ENCODE measurements around the gene HBA1. TPM values are rescaled to one million over a fixed set of nuclear protein-coding genes. Genes with fewer than 3 reads are reported as not detected.

Gene HBA1
- total RNA-seq, 2 experiments from 2014 or later = not detected

GRCh38 chr16:185691-186090, 9.2 kb downstream of the HBA1 start:
- H3K36me3 Mint-ChIP-seq (ENCODE audit: low read depth) = peaks cover 33% of the 10 kb centered on the region
- Histone ChIP-seq H3K36me3 (ENCODE audit: insufficient read depth, low read length) (peaks cover 32% of the 10 kb centered on the region), H3K9me3 (ENCODE audit: control insufficient read depth in 1 of 2, insufficient read depth in 1 of 2, low read length in 2 of 2) (no peaks in the 10 kb centered on the region), H3K27ac (ENCODE audit: low read depth in 1 of 2, low read length in 2 of 2) (no peak overlapping the region), H3K27me3 (ENCODE audit: control insufficient read depth in 1 of 2, insufficient read depth in 2 of 2, low read length in 2 of 2) (peaks cover 0 to 2% of the 10 kb centered on the region in 2 experiments), H3K4me1 (ENCODE audit: insufficient read depth, low read length) (peaks cover 16% of the 10 kb centered on the region), H3K4me3 (ENCODE audit: low read length) (no peak overlapping the region)
- no peaks in the 10 kb centered on the region for H3K27me3 Mint-ChIP-seq
- H3K27ac Mint-ChIP-seq = no peak overlapping the region
- POLR2A ChIA-PET = no interaction called here
- H3K9me3 Mint-ChIP-seq = no peaks in the 10 kb centered on the region
- peaks cover 6% of the 10 kb centered on the region for H3K4me1 Mint-ChIP-seq (ENCODE audit: low read depth)
- CTCF ChIA-PET = no interaction called here
- intact Hi-C loops (cut with DNase I, micrococcal nuclease) = no loop called here
- no peak for DNase-seq
- no peak overlapping the region for H3K4me3 Mint-ChIP-seq
- TF ChIP-seq CTCF (IDR thresholded peaks at IDR 0.05) = no peak
- no peak for ATAC-seq (ENCODE audit: poor library complexity)

DNA sequence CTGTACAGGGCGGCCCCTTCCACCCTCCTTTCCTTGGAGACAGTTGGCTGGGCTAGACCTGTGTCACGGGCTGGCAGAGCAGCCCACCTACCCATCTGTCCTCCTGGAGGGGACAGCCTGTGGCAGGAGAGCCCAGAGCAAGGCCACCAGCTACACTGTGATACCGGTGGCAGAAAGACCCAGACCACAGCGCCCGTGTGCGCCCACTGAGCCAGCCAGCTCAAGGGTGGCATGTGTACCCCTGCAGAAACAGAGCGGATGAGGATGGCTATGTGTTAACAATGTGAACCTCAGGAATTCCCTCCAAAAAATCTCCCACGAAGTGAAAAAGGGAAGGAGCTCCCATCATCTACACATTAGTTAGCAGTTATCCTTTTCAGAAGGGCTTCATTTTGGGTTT, 10.8 kb downstream of the HBA1 start:
- intact Hi-C loops (cut with DNase I, micrococcal nuclease) = no loop called here
- CTCF ChIA-PET = no interaction called here
- Mint-ChIP-seq H3K36me3 (ENCODE audit: low read depth) (peaks cover 49% of the 10 kb centered on the region), H3K4me3 (no peak overlapping the region), H3K27me3 (no peaks in the 10 kb centered on the region), H3K9me3 (no peaks in the 10 kb centered on the region), H3K27ac (no peak overlapping the region), H3K4me1 (ENCODE audit: low read depth) (peaks cover 6% of the 10 kb centered on the region)
- Histone ChIP-seq H3K27me3 (ENCODE audit: control insufficient read depth in 1 of 2, insufficient read depth in 2 of 2, low read length in 2 of 2) (no peaks in the 10 kb centered on the region), H3K4me1 (ENCODE audit: insufficient read depth, low read length) (peaks cover 5% of the 10 kb centered on the region), H3K4me3 (ENCODE audit: low read length) (no peak overlapping the region), H3K27ac (ENCODE audit: low read depth in 1 of 2, low read length in 2 of 2) (no peak overlapping the region), H3K36me3 (ENCODE audit: insufficient read depth, low read length) (peaks cover 48% of the 10 kb centered on the region), H3K9me3 (ENCODE audit: control insufficient read depth in 1 of 2, insufficient read depth in 1 of 2, low read length in 2 of 2) (no peaks in the 10 kb centered on the region)
- no peak for ATAC-seq (ENCODE audit: poor library complexity)
- DNase-seq = no peak
- TF ChIP-seq CTCF (IDR thresholded peaks at IDR 0.05) = no peak
- POLR2A ChIA-PET = no interaction called here

DNA sequence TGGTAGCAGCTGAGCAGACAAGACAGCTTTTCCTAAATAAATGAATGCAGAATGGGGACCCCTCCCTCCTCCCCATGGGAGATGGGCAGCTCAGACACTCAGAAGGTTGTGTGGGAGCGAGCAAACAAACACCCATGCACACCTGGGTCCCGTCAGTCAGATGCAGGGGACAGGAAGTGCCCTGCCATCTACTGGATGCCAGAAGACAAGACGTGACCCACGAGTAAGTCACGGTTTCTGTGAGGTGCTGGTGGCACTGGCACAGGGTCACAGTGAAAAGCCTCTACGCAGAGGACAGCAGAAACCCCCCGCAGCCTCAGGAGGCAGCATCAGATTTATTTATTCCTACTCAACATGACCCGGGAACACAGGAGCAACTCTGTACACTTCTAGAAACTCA, 12.2 kb downstream of the HBA1 start:
- Mint-ChIP-seq H3K36me3 (ENCODE audit: low read depth) (peaks cover 62% of the 10 kb centered on the region), H3K27me3 (no peaks in the 10 kb centered on the region), H3K4me1 (ENCODE audit: low read depth) (peaks cover 6% of the 10 kb centered on the region), H3K9me3 (no peaks in the 10 kb centered on the region), H3K27ac (peak overlapping the region; percentile 27), H3K4me3 (no peak overlapping the region)
- TF ChIP-seq CTCF (IDR thresholded peaks at IDR 0.05) = peak; percentile 53
- ATAC-seq (ENCODE audit: poor library complexity) (peak; percentile 90), DNase-seq (peak in 10 of 14 experiments; percentile 11 to 61 (median 32))
- POLR2A ChIA-PET = no interaction called here
- H3K36me3 ChIP-seq (ENCODE audit: insufficient read depth, low read length) = peaks cover 53% of the 10 kb centered on the region
- H3K9me3 ChIP-seq (ENCODE audit: control insufficient read depth in 1 of 2, insufficient read depth in 1 of 2, low read length in 2 of 2) = no peaks in the 10 kb centered on the region
- H3K4me1 ChIP-seq (ENCODE audit: insufficient read depth, low read length) = peaks cover 5% of the 10 kb centered on the region
- CTCF ChIA-PET = interaction anchor here (1.8 kb wide), 1 partner anchor 8 kb away, joined by 6 read pairs; the partner anchor contains the start of gene HBQ1
- no peaks in the 10 kb centered on the region for H3K27me3 ChIP-seq (ENCODE audit: control insufficient read depth in 1 of 2, insufficient read depth in 2 of 2, low read length in 2 of 2)
- no peak overlapping the region for H3K4me3 ChIP-seq (ENCODE audit: low read length)
- intact Hi-C loops (cut with DNase I, micrococcal nuclease) = no loop called here
- H3K27ac ChIP-seq (ENCODE audit: low read depth in 1 of 2, low read length in 2 of 2) = no peak overlapping the region
